Measurements from ENCODE around the gene CDK5RAP1.
"Not testable (repeated sequence)": the region's sequence is repeated elsewhere in the genome, so short reads cannot be mapped to it uniquely, and the experiment has no call there.

CDK5RAP1 gene

DNA sequence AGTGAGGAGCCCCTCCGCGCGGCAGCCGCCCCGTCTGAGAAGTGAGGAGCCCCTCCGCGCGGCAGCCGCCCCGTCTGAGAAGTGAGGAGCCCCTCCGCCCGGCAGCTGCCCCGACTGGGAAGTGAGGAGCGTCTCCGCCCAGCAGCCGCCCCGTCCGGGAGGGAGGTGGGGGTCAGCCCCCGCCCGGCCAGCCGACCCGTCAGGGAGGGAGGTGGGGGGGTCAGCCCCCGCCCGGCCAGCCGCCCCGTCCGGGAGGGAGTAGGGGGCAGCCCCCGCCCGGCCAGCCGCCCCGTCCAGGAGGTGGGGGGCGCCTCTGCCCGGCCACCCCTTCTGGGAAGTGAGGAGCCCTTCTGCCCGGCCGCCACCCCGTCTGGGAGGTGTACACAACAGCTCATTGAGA is 12.0 kb downstream of the CDK5RAP1 start:
- H4K8ac ChIP-seq (ENCODE audit: low read length); H2AK5ac ChIP-seq (ENCODE audit: low read length, severe bottlenecking); H2AFZ ChIP-seq (ENCODE audit: low read depth, low read length); H2BK12ac ChIP-seq (ENCODE audit: low read length in 2 of 2); H2BK15ac ChIP-seq (ENCODE audit: low read depth, poor library complexity, severe bottlenecking); H3K27me3 ChIP-seq (ENCODE audit: control insufficient read depth in 1 of 2, insufficient read depth in 1 of 2, low read length in 2 of 2); H3K4ac ChIP-seq (ENCODE audit: low read depth in 1 of 2, low read length in 2 of 2); H3K79me1 ChIP-seq (replicated peaks; ENCODE audit: low read length, poor library complexity, severe bottlenecking); DNase-seq; H3K23ac ChIP-seq (ENCODE audit: low read length in 2 of 2); H4K91ac ChIP-seq (ENCODE audit: low read length); H3K9ac ChIP-seq (ENCODE audit: low read length); H3K18ac ChIP-seq (ENCODE audit: low read depth in 1 of 2, low read length in 2 of 2); H3K9me3 ChIP-seq (ENCODE audit: control insufficient read depth, low read length); H3K4me2 ChIP-seq (ENCODE audit: low read length, poor library complexity, severe bottlenecking); H2BK120ac ChIP-seq (ENCODE audit: low read depth, low read length); H3K4me1 ChIP-seq (ENCODE audit: control insufficient read depth, insufficient read depth, low read depth, low read length); H3K27ac ChIP-seq (ENCODE audit: low read length, poor library complexity, severe bottlenecking); H3K14ac ChIP-seq (ENCODE audit: low read length in 2 of 2); H3K4me3 ChIP-seq (ENCODE audit: insufficient read depth in 1 of 2, low read depth in 1 of 2, low read length in 2 of 2); H2BK5ac ChIP-seq (ENCODE audit: low read depth, low read length, poor library complexity, severe bottlenecking): not testable (repeated sequence)
- peaks cover 35 to 58% of the 10 kb centered on the region in 2 experiments for H3K36me3 ChIP-seq (ENCODE audit: control insufficient read depth in 1 of 2, insufficient read depth in 2 of 2, low read depth in 1 of 2, low read length in 2 of 2)
- WGBS: over 99% methylated on average over 26 of the region's 36 CpGs

DNA sequence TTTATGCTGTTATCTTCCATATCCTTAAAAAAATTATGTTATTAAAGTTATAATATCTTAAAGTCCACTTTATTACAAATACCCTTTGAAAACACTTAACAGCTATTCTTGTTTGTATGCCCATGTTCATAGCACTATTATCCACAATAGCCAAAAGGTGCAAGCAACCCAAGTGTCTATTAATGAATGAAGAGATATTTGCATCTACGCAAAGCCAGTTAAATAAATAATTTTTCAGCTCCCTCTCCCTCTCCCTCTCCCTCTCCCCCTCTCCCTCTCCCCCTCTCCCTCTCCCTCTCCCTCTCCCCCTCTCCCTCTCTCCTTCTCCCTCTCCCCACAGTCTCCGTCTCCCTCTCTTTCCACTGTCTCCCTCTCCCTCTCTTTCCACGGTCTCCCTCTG is 13.1 kb downstream of the CDK5RAP1 start:
- H3K14ac ChIP-seq (ENCODE audit: low read length in 2 of 2): no peak overlapping the region
- WGBS: 98% methylated on average over 3 of the region's 3 CpGs

DNA sequence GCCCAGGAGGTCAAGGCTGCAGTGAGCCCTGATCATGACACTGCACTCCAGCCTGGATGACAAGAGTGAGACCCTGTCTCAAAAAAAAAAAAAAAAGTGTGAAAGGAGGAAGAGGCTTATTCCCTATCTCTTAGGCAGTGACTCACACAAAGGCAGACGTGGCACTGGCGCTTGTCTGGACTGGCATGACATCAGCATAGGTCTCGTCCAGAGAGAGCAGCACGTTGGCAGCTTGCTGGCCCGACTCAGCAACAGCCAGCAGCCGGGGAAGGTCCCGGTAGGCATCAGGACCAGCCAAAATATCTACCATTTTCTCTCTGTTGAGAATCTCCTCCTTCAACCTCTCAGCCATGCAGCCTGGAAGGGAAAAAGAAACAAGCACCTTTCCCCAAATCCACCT is 14.1 kb downstream of the CDK5RAP1 start:
- H3K18ac ChIP-seq (ENCODE audit: low read depth in 1 of 2, low read length in 2 of 2): no peak overlapping the region

More for the DNA sequence above, 13.1 kb downstream of the CDK5RAP1 start:
- H4K8ac ChIP-seq (ENCODE audit: low read length): no peak overlapping the region
- H2BK12ac ChIP-seq (ENCODE audit: low read length in 2 of 2): no peak overlapping the region
- no peak overlapping the region for H2BK15ac ChIP-seq (ENCODE audit: low read depth, poor library complexity, severe bottlenecking)
- H3K4ac ChIP-seq (ENCODE audit: low read depth in 1 of 2, low read length in 2 of 2): no peak overlapping the region
- H3K9ac ChIP-seq (ENCODE audit: low read length): no peak overlapping the region
- H2BK120ac ChIP-seq (ENCODE audit: low read depth, low read length): no peak overlapping the region
- H3K79me1 ChIP-seq (replicated peaks; ENCODE audit: low read length, poor library complexity, severe bottlenecking): no peaks in the 10 kb centered on the region
- no peak overlapping the region for H3K27ac ChIP-seq (ENCODE audit: low read length, poor library complexity, severe bottlenecking)
- H3K27me3 ChIP-seq (ENCODE audit: control insufficient read depth in 1 of 2, insufficient read depth in 1 of 2, low read length in 2 of 2): no peaks in the 10 kb centered on the region
- H2AK5ac ChIP-seq (ENCODE audit: low read length, severe bottlenecking): no peak overlapping the region
- no peak for DNase-seq
- peaks cover 34 to 56% of the 10 kb centered on the region in 2 experiments for H3K36me3 ChIP-seq (ENCODE audit: control insufficient read depth in 1 of 2, insufficient read depth in 2 of 2, low read depth in 1 of 2, low read length in 2 of 2)
- H3K18ac ChIP-seq (ENCODE audit: low read depth in 1 of 2, low read length in 2 of 2): no peak overlapping the region
- no peak overlapping the region for H2AFZ ChIP-seq (ENCODE audit: low read depth, low read length)
- no peak overlapping the region for H2BK5ac ChIP-seq (ENCODE audit: low read depth, low read length, poor library complexity, severe bottlenecking)
- H3K4me3 ChIP-seq (ENCODE audit: insufficient read depth in 1 of 2, low read depth in 1 of 2, low read length in 2 of 2): no peak overlapping the region
- no peak overlapping the region for H3K4me2 ChIP-seq (ENCODE audit: low read length, poor library complexity, severe bottlenecking)
- H3K23ac ChIP-seq (ENCODE audit: low read length in 2 of 2): no peak overlapping the region
- H4K91ac ChIP-seq (ENCODE audit: low read length): no peak overlapping the region
- H3K4me1 ChIP-seq (ENCODE audit: control insufficient read depth, insufficient read depth, low read depth, low read length): peaks cover 1% of the 10 kb centered on the region
- no peaks in the 10 kb centered on the region for H3K9me3 ChIP-seq (ENCODE audit: control insufficient read depth, low read length)

DNA sequence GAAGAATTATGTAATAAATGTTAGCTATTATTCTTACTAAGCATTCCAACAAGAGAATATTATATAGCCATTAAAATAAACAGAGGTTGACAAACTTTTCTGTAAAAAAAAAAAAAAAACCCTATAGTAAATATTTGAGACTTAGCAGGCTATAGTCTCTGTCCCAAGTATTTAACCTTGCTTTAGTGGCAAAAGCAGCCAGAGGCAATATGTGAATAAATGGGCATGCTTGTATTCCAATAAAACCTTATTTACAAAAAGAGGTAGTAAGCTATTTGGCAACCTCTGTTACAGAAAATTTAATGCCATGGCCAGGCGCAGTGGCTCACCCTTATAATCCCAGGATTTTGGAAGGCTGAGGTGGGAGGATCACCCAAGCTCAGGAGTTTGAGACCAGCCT is 14.6 kb downstream of the CDK5RAP1 start:
- Histone ChIP-seq H3K27me3 (ENCODE audit: control insufficient read depth in 1 of 2, insufficient read depth in 1 of 2, low read length in 2 of 2) (no peaks in the 10 kb centered on the region), H3K79me1 (replicated peaks; ENCODE audit: low read length, poor library complexity, severe bottlenecking) (no peaks in the 10 kb centered on the region), H3K9me3 (ENCODE audit: control insufficient read depth, low read length) (no peaks in the 10 kb centered on the region), H2AK5ac (ENCODE audit: low read length, severe bottlenecking) (no peak overlapping the region), H4K8ac (ENCODE audit: low read length) (no peak overlapping the region), H2BK12ac (ENCODE audit: low read length in 2 of 2) (no peak overlapping the region), H3K4ac (ENCODE audit: low read depth in 1 of 2, low read length in 2 of 2) (no peak overlapping the region), H3K4me1 (ENCODE audit: control insufficient read depth, insufficient read depth, low read depth, low read length) (peaks cover 1% of the 10 kb centered on the region), H3K27ac (ENCODE audit: low read length, poor library complexity, severe bottlenecking) (no peak overlapping the region), H3K9ac (ENCODE audit: low read length) (no peak overlapping the region), H3K4me2 (ENCODE audit: low read length, poor library complexity, severe bottlenecking) (no peak overlapping the region), H3K18ac (ENCODE audit: low read depth in 1 of 2, low read length in 2 of 2) (no peak overlapping the region), H2BK15ac (ENCODE audit: low read depth, poor library complexity, severe bottlenecking) (no peak overlapping the region), H3K14ac (ENCODE audit: low read length in 2 of 2) (no peak overlapping the region), H2BK5ac (ENCODE audit: low read depth, low read length, poor library complexity, severe bottlenecking) (no peak overlapping the region), H3K36me3 (ENCODE audit: control insufficient read depth in 1 of 2, insufficient read depth in 2 of 2, low read depth in 1 of 2, low read length in 2 of 2) (peaks cover 32 to 60% of the 10 kb centered on the region in 2 experiments), H2BK120ac (ENCODE audit: low read depth, low read length) (no peak overlapping the region), H3K23ac (ENCODE audit: low read length in 2 of 2) (no peak overlapping the region), H3K4me3 (ENCODE audit: insufficient read depth in 1 of 2, low read depth in 1 of 2, low read length in 2 of 2) (no peak overlapping the region), H2AFZ (ENCODE audit: low read depth, low read length) (no peak overlapping the region), H4K91ac (ENCODE audit: low read length) (no peak overlapping the region)
- DNase-seq: no peak
- WGBS: 94% methylated on average over 1 of the region's 1 CpG

More for the DNA sequence above, 14.1 kb downstream of the CDK5RAP1 start:
- H3K9ac ChIP-seq (ENCODE audit: low read length): no peak overlapping the region
- H3K27ac ChIP-seq (ENCODE audit: low read length, poor library complexity, severe bottlenecking): no peak overlapping the region
- H2AK5ac ChIP-seq (ENCODE audit: low read length, severe bottlenecking): no peak overlapping the region
- H3K4me3 ChIP-seq (ENCODE audit: insufficient read depth in 1 of 2, low read depth in 1 of 2, low read length in 2 of 2): no peak overlapping the region
- H3K36me3 ChIP-seq (ENCODE audit: control insufficient read depth in 1 of 2, insufficient read depth in 2 of 2, low read depth in 1 of 2, low read length in 2 of 2): peaks cover 29 to 55% of the 10 kb centered on the region in 2 experiments
- peak; percentile 86 for DNase-seq
- no peak overlapping the region for H2BK120ac ChIP-seq (ENCODE audit: low read depth, low read length)
- no peaks in the 10 kb centered on the region for H3K27me3 ChIP-seq (ENCODE audit: control insufficient read depth in 1 of 2, insufficient read depth in 1 of 2, low read length in 2 of 2)
- H2AFZ ChIP-seq (ENCODE audit: low read depth, low read length): no peak overlapping the region
- no peak overlapping the region for H3K4ac ChIP-seq (ENCODE audit: low read depth in 1 of 2, low read length in 2 of 2)
- no peak overlapping the region for H3K14ac ChIP-seq (ENCODE audit: low read length in 2 of 2)
- no peak overlapping the region for H4K8ac ChIP-seq (ENCODE audit: low read length)
- no peaks in the 10 kb centered on the region for H3K79me1 ChIP-seq (replicated peaks; ENCODE audit: low read length, poor library complexity, severe bottlenecking)
- H2BK15ac ChIP-seq (ENCODE audit: low read depth, poor library complexity, severe bottlenecking): no peak overlapping the region
- H3K4me1 ChIP-seq (ENCODE audit: control insufficient read depth, insufficient read depth, low read depth, low read length): peaks cover 1% of the 10 kb centered on the region
- no peaks in the 10 kb centered on the region for H3K9me3 ChIP-seq (ENCODE audit: control insufficient read depth, low read length)
- H3K23ac ChIP-seq (ENCODE audit: low read length in 2 of 2): no peak overlapping the region
- H2BK5ac ChIP-seq (ENCODE audit: low read depth, low read length, poor library complexity, severe bottlenecking): no peak overlapping the region
- WGBS: 76% methylated on average over 7 of the region's 7 CpGs
- H4K91ac ChIP-seq (ENCODE audit: low read length): no peak overlapping the region
- H2BK12ac ChIP-seq (ENCODE audit: low read length in 2 of 2): no peak overlapping the region
- H3K4me2 ChIP-seq (ENCODE audit: low read length, poor library complexity, severe bottlenecking): no peak overlapping the region
